AG09309 (cell line): ENCODE results near the gene CD276.

Source experiments
- DNase-seq: peaks from one replicate; pipeline ENCODE4 v3.0.0-alpha.2; 2010; ENCODE audit warnings: low read depth
- H3K4me3 ChIP-seq: 2 replicates; pipeline ENCODE4 v1.5.1; 2011; ENCODE audit warnings: mild to moderate bottlenecking, low read depth, low read length, moderate library complexity; ENCODE audit not compliant: control insufficient read depth
- CTCF ChIP-seq: IDR thresholded peaks from 2 replicates; pipeline ENCODE4 v1.5.1; 2011; ENCODE audit warnings: mild to moderate bottlenecking, low read depth, low read length, inconsistent platforms; ENCODE audit not compliant: insufficient read depth, control insufficient read depth; ENCODE audit errors: missing control alignments

The CD276 gene

GRCh38 chr15:73716417-73716816 is 32.2 kb downstream of the CD276 start:
- no peak for DNase-seq
- no peak overlapping the region for H3K4me3 ChIP-seq
- no peak for TF ChIP-seq CTCF

- TF ChIP-seq CTCF: no peak
- DNase-seq: no peak
- H3K4me3 ChIP-seq: no peak overlapping the region
These were observed 33.0 kb downstream of the CD276 start for GRCh38 chr15:73717206-73717605.

- no peak for DNase-seq
- no peak for TF ChIP-seq CTCF
- no peak overlapping the region for H3K4me3 ChIP-seq
These were observed 33.6 kb downstream of the CD276 start for GRCh38 chr15:73717802-73718201.

- no peak for DNase-seq
- no peak for TF ChIP-seq CTCF
These were observed 34.5 kb downstream of the CD276 start for GRCh38 chr15:73718694-73719093.

GRCh38 chr15:73722425-73722824 is 38.2 kb downstream of the CD276 start:
- no peak for TF ChIP-seq CTCF
- no peak for DNase-seq

More at GRCh38 chr15:73718694-73719093, 34.5 kb downstream of the CD276 start:
- H3K4me3 ChIP-seq: no peak overlapping the region

GRCh38 chr15:73723191-73723590 is 39.0 kb downstream of the CD276 start:
- no peak overlapping the region for H3K4me3 ChIP-seq
- DNase-seq: no peak
- no peak for TF ChIP-seq CTCF

More at GRCh38 chr15:73722425-73722824, 38.2 kb downstream of the CD276 start:
- H3K4me3 ChIP-seq: no peak overlapping the region

- no peak for DNase-seq
- no peak for TF ChIP-seq CTCF
- H3K4me3 ChIP-seq: no peak overlapping the region
These were observed 40.0 kb downstream of the CD276 start for GRCh38 chr15:73724212-73724611.
